GM10847 (cell line): Measurements from ENCODE around the gene ADCYAP1R1.

Experiments used
- POLR2A ChIP-seq: IDR thresholded peaks from 2 replicates; pipeline ENCODE4 v1.6.1; 2011; ENCODE audit not compliant: insufficient read length; ENCODE audit errors: extremely low read depth

The ADCYAP1R1 gene

DNA sequence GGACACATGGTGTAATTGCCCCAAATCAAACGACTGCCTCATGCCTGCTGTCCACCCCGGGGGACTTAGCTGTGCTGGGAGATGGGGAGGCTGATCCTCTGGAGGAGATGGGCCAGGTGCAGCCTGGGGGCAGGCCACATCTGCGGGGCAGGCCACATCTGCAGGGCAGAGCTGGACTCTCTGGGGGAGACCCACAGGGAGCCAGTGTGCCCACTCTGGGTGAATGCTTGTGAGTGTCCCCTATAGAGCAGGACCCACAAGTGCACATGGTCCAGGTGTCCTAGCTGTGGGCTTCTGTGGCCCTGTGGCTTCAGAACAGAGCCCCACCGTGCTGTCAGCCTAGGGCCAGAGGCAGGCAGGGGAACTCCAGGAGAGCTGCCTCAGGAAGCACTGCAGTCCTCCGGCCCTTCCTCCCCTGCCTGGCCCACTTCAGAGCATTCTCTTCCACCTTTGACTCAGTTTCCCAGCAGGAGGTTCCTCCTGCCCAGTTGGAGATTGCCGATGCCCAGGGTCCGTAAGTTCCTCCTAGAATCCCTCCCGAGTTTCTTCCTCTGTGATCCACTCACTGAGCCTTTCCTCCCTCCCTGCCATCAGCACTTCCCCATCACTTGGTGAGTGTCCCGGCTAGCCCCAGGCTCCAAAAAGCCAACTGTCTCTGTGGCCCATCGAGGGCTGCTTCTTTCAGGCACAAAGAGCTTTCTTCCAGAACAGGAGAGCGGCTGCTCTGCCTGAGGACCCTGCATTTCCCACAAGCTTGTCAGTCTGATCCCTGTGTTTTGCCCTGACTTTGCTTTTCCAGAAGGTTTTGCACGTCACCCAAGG is 50.3 kb downstream of the ADCYAP1R1 start:
- no peak for TF ChIP-seq POLR2A

DNA sequence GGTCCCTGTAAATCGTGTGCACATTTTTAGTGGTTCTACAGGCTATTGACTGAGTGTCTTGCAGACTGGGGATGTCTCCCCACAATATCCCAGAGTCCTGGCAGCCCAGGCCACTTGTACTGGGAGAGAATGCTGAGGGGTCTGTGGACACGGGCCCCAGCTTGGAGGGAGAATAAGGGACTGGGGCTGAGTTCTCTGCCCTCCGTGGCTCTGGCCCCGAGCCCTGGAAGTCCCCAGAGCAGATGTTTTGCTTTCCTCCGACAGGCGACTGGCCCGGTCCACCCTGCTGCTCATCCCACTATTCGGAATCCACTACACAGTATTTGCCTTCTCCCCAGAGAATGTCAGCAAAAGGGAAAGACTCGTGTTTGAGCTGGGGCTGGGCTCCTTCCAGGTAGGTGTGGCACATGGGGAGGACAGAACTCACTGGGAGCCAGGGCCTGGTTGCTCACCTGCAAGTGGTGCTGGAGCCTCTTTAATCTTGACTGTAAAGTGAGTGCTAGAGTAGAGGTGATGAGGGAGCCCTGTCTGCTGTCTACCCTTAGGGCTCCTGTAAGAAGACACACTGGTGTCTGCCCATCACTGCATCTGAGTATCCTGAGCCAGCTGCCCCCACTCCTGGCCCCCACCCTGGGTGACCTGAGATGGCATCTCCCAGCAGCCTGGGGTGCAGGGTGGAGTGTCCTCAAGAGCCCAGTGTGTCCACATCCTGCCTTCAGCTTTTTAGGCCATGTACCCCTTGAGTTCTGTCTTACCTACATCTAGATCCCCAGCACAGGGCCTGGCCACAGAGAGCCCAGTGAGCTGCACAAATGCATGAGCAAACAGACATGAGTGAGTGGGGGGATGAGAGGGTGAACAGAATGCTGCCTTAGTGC is 51.1 kb downstream of the ADCYAP1R1 start:
- TF ChIP-seq POLR2A, result no peak

DNA sequence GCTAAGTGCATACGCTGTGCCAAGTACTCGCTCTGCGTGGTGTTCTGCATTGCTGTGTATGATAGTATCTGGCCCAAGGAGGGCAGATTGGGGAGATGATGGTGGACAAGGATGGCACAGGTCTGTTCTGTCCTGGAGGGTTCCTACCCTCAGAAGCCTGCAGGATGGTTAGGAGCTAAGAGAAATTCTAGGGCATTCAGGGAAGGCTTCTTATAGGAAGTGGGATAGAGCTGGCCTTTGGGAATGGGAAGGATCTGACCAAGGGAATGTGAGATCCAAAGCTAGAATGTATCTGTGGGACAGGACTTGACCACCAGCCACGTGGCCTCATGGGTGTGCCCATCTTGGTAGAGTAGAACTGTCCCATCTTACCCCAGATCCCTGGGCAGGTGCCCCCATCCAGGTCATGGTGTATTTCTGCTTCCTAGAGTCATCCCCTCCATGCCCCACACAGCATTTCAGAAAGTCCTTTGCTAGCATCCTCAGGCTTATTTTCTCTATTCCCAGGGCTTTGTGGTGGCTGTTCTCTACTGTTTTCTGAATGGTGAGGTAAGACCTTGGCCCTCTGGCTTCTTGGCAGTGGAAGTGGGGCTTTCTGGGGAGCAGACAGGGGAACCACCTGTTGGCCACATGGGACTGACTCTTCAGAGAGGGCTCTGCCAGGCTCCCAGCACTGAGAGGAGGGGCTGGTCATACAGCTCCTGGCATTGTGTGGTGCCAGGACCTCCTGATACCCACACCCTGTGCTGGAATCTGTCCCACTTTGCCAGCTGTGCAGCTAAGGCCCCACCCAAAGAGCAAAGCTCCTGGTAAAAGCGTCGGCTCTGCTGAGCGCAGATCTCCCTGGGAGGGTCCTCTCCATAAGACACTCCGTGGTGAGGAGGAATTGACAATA is 52.5 kb downstream of the ADCYAP1R1 start:
- no peak for TF ChIP-seq POLR2A

DNA sequence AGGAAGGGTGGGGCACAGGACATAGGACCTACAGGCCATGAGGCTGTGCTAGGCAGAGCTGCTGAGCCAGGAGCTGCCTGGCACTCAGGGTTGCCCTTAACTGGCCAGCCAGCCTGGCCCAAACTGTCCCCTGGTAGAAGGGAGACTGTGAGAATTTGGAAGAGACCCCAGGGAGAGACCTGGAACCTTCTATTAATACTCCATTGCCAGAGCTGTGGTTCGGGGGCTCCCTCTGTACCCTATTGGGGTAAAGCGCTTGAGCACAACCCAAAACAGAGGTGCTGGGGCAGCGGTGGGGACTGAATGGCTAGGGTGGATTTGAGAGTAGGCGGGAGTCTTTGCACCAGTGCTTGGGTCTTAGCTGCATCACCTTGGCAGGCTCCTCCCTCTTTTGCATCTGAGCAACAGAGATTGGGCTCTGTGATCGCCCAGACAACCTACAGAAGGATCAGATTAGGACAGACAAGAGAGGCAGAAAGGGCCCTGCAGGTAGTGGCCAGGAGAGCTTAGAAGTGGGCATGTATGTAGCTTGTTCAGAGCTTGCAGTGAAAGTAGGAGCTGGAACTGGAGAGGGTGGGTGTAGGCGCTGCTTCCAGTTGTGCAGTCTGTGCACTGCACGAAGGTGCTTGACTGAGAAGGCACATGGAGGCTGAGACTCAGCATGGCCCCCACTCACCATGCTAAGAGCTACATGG is 53.3 kb downstream of the ADCYAP1R1 start:
- no peak for TF ChIP-seq POLR2A

DNA sequence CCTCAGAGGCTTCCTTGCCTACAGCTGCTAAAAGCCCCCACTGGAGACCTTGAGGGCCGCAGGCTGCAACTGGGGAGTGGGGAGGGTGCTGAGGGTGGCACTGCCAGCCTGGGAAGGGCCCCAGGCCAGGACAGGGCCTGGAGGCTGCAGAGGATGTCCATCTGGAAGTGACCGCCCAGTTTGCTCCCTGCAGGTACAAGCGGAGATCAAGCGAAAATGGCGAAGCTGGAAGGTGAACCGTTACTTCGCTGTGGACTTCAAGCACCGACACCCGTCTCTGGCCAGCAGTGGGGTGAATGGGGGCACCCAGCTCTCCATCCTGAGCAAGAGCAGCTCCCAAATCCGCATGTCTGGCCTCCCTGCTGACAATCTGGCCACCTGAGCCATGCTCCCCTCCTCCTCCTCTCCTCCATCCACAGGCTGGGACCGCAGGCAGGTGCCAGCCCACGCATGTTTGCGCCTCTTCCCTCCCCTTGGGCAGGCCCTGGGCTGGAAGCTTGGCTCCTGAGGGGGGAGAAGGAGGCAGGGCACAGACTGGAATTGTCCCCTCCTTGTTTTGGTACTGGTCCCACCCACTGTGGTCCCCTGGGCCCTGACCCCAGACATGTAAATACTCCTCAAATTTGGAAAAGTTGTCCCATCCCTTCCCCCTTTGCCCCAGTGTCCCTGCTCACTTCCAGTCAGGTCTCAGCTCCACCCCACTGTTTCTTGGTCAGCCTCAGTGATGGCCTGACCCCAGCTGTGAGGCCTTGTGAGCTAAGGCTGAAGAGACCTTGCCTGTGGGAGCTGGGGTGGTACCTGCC is 54.4 kb downstream of the ADCYAP1R1 start:
- no peak for TF ChIP-seq POLR2A

DNA sequence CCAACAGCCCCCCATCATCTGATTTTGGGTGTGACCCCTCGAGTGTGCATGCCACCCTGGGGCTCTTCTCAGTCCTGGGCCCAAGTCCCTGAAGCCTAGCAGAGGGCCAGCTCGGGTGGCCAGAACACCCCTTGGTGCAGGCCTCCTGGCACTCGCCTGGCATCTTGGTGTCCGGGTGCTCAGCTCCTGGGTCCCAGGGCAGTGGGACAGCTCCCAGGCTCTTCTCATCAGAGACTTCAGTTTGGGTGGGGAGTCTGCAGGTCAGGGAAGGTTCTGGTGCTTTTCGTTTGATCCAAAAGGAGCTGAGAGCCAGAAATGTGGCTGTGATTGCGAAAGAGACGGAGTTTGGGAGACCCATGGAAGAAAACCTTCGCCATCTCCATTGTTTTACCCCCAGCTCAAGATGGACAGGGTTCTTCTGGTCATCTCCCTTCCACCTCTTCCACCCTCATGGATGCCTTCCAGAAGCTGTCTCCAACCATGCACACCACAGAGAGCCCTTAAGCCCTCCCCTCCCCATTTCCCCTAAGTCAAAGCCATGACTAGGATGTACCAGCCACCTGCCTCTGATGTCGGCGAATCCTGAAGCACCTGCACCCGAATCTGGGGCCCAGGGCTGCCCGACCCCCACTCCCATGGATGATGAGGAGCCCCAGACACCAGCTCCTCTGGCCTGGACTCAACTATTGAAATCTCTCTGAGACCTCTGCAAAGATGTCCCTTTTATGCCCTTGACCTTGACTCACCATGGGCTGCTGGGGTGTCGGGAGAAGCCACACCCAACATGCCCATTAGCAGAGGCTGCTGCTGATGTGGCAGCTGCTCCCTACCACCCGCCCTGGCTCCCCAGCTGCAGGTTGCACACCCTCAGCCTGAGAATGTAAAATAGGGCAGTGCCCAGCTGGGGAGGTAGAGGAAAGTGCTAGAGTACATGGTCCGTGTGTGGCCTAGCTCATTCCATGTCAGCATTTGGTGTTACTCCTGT is 55.3 kb downstream of the ADCYAP1R1 start:
- TF ChIP-seq POLR2A, result no peak

DNA sequence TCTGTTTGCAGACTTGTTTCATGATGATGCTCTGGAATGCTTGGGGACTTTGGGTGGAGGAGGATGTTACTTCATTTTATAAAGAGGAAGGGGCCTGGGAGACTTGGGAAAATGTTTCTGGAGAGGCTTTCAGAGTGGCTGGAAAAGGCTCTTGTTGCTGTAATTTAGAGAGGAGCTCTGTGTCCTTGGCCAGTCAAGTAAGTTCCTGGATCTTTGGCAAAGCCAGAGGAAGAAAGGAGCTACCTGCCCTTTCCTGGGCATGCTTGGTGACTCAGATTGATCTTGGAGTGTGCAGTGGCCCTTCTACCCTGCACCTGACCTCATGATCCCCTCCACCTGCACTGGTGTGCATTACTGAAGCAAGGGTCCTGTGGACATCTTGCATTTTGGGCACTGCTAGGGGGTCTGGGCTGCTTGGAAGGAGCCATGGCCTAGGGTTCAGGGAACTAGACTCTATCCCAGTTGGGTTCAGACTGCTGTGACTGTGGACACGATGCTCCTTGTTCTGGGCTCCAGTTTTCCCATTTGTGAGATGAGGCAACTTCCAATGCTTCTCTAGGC is 56.1 kb downstream of the ADCYAP1R1 start:
- no peak for TF ChIP-seq POLR2A

DNA sequence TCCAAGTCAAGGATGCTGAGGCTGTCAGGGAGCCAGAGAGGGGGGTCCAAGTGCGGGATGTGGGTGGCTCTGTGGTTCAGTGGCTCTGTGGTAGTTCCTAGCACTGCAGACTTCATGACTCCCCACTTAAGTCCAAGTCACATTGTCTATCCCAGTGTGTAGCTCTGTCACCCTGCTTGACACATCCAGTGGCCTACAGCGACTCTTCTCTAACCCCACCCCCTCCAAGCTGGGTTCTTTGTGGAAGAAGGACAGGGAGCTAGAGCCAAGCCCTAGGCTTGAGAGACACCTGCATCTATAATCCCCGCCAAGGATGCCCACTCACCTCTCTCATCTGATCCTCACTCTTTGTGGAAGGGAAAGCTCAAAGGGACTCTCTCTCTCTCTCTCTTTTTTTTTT is 57.6 kb downstream of the ADCYAP1R1 start:
- no peak for TF ChIP-seq POLR2A

DNA sequence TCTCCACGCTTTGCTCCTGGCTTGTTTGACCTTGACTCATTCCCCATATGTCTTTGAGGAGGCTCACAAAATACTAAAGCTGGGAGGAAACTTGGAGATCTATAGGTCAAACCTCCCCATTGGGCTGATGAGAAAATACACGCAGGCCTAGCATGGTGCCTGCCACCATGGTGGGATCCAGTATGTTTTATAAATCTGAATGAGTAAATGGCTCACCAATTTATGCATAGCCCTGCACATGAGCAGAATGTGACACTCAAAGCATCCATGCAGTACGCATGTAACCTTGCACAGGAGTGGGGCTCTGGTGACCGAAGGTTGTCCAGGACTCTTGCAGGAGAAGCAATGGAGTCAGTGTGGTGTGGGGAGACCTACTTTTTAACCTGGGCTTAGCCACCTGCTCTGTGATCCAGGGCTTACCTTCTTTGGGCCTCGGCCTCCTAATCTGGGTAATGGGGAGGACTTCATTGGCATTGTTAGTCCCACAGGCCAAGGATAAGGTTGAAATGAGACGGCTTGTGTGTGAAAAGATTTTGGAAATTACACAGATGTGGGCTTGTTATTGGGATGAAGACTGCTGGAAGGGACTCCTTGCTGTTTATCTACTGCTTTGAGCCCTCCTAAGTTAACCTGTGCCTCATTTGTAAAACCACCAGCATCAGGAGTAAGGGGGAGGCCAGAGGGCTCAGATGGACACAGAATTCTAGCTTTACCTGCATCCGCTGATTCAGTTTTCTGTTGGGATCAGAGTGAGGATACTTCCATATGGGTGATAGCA is 58.4 kb downstream of the ADCYAP1R1 start:
- TF ChIP-seq POLR2A, result no peak

DNA sequence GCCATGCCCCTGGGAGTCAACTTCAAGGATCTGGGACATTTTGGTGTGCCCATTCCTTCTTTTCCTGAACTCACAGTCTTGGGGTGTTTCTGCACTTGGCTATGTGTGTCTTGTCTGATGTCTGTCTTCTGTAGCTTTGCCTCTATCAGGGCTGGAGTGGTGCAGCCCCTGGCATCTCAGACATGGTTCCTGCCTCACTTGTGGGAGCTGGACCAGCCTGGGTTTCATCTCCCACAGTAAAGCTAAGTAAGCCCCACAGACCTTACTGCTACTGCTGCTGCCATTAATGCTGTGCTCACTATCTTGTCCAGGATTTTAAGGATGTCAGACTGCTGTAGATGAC is 59.0 kb downstream of the ADCYAP1R1 start:
- TF ChIP-seq POLR2A, result no peak

DNA sequence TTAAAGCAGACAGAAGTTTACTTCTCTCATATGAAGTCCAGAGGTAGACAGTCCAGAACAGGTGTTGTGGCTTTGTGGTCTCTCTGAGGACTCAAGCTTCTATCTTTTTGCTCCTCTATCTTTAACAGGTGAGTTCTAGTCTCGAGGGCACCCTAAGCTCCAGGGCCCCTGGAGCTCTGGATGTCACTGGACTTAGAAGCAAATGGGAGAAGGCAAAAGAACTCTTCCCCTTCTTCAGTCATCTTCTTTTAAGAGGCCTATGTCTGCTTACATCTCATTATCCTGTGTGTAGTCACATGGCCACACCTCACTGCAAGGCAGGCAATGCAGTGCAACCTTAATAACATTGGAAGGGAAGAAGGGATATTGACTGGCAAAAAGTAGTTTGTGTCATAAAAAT is 61.6 kb downstream of the ADCYAP1R1 start:
- no peak for TF ChIP-seq POLR2A
